Central memory CD4-positive, alpha-beta T cell (primary cell): ENCODE measurements around the gene LAYN.

Source experiments
- DNase-seq: peaks from one replicate; pipeline ENCODE4 v3.0.0; 2022

Gene LAYN

GRCh38 chr11:111531687-111532364, 8.7 kb upstream of the LAYN start:
- no peak for DNase-seq

GRCh38 chr11:111532365-111532709, 8.2 kb upstream of the LAYN start:
- no peak for DNase-seq

- DNase-seq = no peak
Measured at GRCh38 chr11:111535281-111535680, 5.2 kb upstream of the LAYN start.

- no peak for DNase-seq
Measured at GRCh38 chr11:111537336-111537860, 3.1 kb upstream of the LAYN start.

- no peak for DNase-seq
Measured at GRCh38 chr11:111538407-111539114, 2.0 kb upstream of the LAYN start.

- DNase-seq = no peak
Measured at GRCh38 chr11:111539426-111540113, 950 bp upstream of the LAYN start.

GRCh38 chr11:111540937-111541253, 375 bp downstream of the LAYN start:
- no peak for DNase-seq

- DNase-seq = no peak
Measured at GRCh38 chr11:111541254-111542061, 938 bp downstream of the LAYN start.

- no peak for DNase-seq
Measured at GRCh38 chr11:111542606-111543275, 2.2 kb downstream of the LAYN start.

GRCh38 chr11:111548525-111548924, 8.0 kb downstream of the LAYN start:
- no peak for DNase-seq

GRCh38 chr11:111549196-111549868, 8.8 kb downstream of the LAYN start:
- DNase-seq = no peak

GRCh38 chr11:111549869-111550203, 9.3 kb downstream of the LAYN start:
- DNase-seq = no peak

- DNase-seq = no peak
Measured at GRCh38 chr11:111550258-111550657, 9.7 kb downstream of the LAYN start.

GRCh38 chr11:111554532-111554931, 14.0 kb downstream of the LAYN start:
- DNase-seq = no peak

GRCh38 chr11:111555255-111555654, 14.7 kb downstream of the LAYN start:
- no peak for DNase-seq

- no peak for DNase-seq
Measured at GRCh38 chr11:111557425-111558111, 17.0 kb downstream of the LAYN start.

GRCh38 chr11:111559800-111560464, 19.4 kb downstream of the LAYN start:
- no peak for DNase-seq

- DNase-seq = no peak
Measured at GRCh38 chr11:111560800-111561199, 20.3 kb downstream of the LAYN start.

- DNase-seq = no peak
Measured at GRCh38 chr11:111561306-111561705, 20.8 kb downstream of the LAYN start.

GRCh38 chr11:111561791-111562325, 21.3 kb downstream of the LAYN start:
- DNase-seq = no peak
